Prostate gland (tissue), 2 donors: ENCODE data around the gene ESRRB.

Source experiments
- POLR2A ChIP-seq: fragments of 450-650 bp; IDR thresholded peaks from one replicate; pipeline ENCODE4 v1.6.1; 2016; ENCODE audit warnings: antibody characterized with exemption, mild to moderate bottlenecking
- TF ChIP-seq, protein P1 (sequence below), 4 experiments: fragments of 200-600 bp in 2 of 4; fragments of 450-650 bp in 2 of 4; sonication (generic) in 2 of 4; IDR thresholded peaks; 1 replicate in 3 of 4; 2 replicates in 1 of 4; pipeline ENCODE4 v1.5.1; 2016 to 2019; ENCODE audit warnings: antibody characterized with exemption in 4 of 4, mild to moderate bottlenecking in 2 of 4, moderate library complexity in 2 of 4

DNA sequence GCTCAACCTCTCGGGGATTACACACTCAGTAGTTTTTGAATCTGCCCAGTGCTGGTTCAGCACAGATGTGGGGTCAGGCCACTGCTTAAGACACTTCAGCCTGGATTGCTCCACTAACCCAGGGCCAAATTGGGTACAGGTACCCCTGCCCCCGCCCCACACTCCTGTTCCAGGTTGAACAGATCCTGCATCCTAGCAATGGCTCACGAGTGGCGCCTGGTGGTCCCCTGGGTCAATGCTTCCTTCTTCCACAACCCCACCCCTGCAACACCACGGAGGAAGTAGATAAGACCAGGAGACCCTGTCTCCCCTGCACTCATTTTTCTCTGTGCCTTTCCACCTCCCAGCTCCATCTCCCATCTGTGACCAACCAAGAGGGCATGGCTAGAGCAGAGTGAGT is 108.4 kb downstream of the ESRRB start:
- TF ChIP-seq, protein P1, sequence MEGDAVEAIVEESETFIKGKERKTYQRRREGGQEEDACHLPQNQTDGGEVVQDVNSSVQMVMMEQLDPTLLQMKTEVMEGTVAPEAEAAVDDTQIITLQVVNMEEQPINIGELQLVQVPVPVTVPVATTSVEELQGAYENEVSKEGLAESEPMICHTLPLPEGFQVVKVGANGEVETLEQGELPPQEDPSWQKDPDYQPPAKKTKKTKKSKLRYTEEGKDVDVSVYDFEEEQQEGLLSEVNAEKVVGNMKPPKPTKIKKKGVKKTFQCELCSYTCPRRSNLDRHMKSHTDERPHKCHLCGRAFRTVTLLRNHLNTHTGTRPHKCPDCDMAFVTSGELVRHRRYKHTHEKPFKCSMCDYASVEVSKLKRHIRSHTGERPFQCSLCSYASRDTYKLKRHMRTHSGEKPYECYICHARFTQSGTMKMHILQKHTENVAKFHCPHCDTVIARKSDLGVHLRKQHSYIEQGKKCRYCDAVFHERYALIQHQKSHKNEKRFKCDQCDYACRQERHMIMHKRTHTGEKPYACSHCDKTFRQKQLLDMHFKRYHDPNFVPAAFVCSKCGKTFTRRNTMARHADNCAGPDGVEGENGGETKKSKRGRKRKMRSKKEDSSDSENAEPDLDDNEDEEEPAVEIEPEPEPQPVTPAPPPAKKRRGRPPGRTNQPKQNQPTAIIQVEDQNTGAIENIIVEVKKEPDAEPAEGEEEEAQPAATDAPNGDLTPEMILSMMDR (IDR thresholded peaks at IDR 0.05): no peak
- no peak for TF ChIP-seq POLR2A
